Measurements from ENCODE around the gene PAAF1.

PAAF1 gene

GRCh38 chr11:73972187-73972586 is 95.4 kb downstream of the PAAF1 start:
- DNase-seq (ENCODE audit: low read depth in 2 of 2), result no peak

GRCh38 chr11:73972620-73973449 is 96.0 kb downstream of the PAAF1 start:
- DNase-seq (ENCODE audit: low read depth in 2 of 2), result no peak

GRCh38 chr11:73974604-73975478 is 98.0 kb downstream of the PAAF1 start:
- DNase-seq (ENCODE audit: low read depth in 2 of 2), result no peak

GRCh38 chr11:73975479-73975757 is 98.6 kb downstream of the PAAF1 start:
- no peak for DNase-seq (ENCODE audit: low read depth in 2 of 2)

GRCh38 chr11:73976451-73977151 is 99.8 kb downstream of the PAAF1 start:
- no peak for DNase-seq (ENCODE audit: low read depth in 2 of 2)

GRCh38 chr11:73977856-73978519 is 101.2 kb downstream of the PAAF1 start:
- no peak for DNase-seq (ENCODE audit: low read depth in 2 of 2)

GRCh38 chr11:73978576-73979086 is 101.8 kb downstream of the PAAF1 start:
- DNase-seq (ENCODE audit: low read depth in 2 of 2), result no peak

- DNase-seq (ENCODE audit: low read depth in 2 of 2), result peak; percentile 32 to 60
Measured at GRCh38 chr11:73980001-73980961, 103.5 kb downstream of the PAAF1 start.
